GM12873 (cell line): ENCODE data around the gene DCST1.

Experiments used
- TF ChIP-seq, protein P1 (sequence below): IDR thresholded peaks from 2 replicates; pipeline ENCODE4 v1.5.1; 2012; ENCODE audit warnings: low read depth, mild to moderate bottlenecking, moderate library complexity, low read length, control low read depth; ENCODE audit not compliant: insufficient read depth; ENCODE audit errors: missing control alignments

Gene DCST1

DNA sequence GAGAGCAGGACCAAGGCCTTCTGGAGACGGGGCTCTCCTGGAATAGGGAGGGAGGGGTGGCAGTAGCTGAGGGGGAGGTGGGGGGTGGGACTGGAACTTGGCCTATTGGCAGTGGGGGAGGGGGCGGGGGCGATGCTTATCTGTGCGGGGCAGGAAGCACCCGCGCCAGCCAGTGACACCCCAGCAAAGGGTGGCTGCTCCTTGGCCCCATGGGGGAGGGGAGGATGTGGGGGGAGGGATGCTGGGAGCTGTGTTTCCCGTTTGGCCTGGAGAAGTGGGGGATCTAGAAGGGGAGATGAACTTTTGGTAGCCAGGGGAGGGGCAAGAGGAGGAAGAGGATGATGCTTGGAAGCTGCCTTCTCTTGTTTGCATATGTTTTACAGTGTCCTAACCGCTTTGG is 20.0 kb upstream of the DCST1 start:
- TF ChIP-seq, protein P1, sequence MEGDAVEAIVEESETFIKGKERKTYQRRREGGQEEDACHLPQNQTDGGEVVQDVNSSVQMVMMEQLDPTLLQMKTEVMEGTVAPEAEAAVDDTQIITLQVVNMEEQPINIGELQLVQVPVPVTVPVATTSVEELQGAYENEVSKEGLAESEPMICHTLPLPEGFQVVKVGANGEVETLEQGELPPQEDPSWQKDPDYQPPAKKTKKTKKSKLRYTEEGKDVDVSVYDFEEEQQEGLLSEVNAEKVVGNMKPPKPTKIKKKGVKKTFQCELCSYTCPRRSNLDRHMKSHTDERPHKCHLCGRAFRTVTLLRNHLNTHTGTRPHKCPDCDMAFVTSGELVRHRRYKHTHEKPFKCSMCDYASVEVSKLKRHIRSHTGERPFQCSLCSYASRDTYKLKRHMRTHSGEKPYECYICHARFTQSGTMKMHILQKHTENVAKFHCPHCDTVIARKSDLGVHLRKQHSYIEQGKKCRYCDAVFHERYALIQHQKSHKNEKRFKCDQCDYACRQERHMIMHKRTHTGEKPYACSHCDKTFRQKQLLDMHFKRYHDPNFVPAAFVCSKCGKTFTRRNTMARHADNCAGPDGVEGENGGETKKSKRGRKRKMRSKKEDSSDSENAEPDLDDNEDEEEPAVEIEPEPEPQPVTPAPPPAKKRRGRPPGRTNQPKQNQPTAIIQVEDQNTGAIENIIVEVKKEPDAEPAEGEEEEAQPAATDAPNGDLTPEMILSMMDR = no peak

DNA sequence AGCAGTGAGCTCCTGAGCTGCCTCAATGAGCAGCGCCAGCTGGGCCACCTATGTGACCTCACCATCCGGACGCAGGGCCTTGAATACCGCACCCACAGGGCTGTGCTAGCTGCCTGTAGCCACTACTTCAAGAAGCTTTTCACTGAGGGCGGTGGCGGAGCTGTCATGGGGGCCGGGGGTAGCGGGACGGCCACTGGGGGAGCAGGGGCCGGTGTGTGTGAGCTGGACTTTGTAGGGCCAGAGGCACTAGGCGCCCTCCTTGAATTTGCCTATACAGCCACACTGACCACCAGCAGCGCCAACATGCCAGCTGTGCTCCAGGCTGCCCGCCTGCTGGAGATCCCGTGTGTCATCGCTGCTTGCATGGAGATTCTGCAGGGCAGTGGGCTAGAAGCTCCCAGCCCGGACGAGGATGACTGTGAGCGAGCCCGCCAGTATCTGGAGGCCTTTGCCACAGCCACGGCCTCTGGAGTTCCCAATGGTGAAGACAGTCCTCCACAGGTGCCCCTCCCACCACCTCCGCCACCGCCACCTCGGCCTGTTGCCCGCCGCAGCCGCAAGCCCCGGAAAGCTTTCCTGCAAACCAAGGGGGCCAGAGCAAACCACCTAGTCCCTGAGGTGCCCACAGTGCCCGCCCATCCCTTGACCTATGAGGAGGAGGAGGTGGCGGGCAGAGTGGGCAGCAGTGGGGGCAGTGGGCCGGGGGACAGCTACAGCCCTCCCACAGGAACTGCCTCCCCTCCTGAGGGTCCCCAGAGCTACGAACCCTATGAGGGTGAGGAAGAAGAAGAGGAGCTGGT is 18.7 kb upstream of the DCST1 start:
- TF ChIP-seq, protein P1 = no peak

DNA sequence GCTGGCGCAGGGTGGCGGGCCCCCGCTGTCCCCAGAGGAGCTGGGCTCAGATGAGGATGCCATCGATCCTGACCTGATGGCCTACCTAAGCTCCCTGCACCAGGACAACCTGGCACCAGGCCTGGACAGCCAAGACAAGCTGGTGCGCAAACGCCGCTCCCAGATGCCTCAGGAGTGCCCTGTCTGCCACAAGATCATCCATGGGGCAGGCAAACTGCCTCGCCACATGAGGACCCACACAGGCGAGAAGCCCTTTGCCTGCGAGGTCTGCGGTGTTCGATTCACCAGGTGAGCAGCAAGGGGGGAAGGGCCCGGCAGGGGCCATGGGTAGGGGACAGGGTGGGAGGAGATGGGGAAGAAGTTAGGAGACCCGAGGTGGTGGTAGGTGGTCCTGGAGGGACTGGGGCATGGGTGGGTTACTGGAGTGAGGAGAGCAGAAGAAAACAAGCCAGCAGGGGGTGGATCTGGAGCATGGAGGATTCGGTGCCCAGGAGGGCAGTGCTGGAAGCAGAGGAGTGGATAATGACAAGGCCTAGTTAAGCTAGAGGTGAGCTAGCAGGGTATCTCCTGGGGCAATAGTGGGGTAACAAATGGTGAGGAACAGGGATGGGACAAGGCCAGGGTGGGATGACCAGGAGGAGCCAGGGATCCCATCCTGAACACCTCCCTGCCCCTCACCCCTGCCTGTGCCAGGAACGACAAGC is 17.9 kb upstream of the DCST1 start:
- TF ChIP-seq, protein P1 = no peak

DNA sequence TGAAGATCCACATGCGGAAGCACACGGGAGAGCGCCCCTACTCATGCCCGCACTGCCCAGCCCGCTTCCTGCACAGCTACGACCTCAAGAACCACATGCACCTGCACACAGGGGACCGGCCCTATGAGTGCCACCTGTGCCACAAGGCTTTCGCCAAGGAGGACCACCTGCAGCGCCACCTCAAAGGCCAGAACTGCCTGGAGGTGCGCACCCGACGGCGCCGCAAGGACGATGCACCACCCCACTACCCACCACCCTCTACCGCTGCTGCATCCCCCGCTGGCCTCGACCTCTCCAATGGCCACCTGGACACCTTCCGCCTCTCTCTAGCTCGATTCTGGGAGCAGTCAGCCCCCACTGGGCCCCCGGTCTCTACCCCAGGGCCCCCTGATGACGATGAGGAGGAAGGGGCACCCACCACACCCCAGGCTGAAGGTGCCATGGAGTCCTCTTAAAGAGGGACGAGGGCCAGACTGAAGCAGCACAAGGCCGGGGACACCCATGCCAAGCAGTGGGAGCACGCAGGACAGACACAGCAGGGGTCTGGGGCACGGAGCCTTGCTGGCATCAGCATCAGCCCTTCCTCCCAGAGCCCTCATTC is 17.3 kb upstream of the DCST1 start:
- TF ChIP-seq, protein P1 = no peak

GRCh38 chr1:155017041-155017945 is 16.3 kb upstream of the DCST1 start:
- TF ChIP-seq, protein P1 = peak; percentile 100

DNA sequence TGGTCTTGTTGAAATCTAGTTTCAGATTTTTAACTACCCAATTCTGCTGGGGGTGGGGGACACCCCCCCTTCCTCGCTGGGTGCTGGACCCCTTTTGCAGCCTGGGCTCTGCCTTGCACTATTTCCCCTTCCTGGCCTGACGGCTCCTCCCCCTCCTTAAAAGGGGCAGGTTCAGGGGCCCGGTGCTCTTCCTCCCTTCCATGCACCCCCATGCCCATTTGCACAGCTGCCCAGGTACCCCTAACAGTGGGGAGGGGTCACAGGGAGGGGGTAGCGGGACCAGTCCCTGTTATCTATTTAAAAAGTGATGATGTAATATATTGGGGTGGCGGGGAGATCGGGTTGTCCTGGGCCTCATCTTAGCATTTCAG is 15.7 kb upstream of the DCST1 start:
- TF ChIP-seq, protein P1 = no peak
